Fibroblast of peridontal ligament (primary cell): ENCODE measurements around the gene LMO2.
"Not testable (repeated sequence)": the region's sequence is repeated elsewhere in the genome, so short reads cannot be mapped to it uniquely, and the experiment has no call there.

Experiments
- DNase-seq: peaks from one replicate; pipeline ENCODE4 v3.0.0-alpha.2; 2010; ENCODE audit errors: extremely low read depth

LMO2 gene

DNA sequence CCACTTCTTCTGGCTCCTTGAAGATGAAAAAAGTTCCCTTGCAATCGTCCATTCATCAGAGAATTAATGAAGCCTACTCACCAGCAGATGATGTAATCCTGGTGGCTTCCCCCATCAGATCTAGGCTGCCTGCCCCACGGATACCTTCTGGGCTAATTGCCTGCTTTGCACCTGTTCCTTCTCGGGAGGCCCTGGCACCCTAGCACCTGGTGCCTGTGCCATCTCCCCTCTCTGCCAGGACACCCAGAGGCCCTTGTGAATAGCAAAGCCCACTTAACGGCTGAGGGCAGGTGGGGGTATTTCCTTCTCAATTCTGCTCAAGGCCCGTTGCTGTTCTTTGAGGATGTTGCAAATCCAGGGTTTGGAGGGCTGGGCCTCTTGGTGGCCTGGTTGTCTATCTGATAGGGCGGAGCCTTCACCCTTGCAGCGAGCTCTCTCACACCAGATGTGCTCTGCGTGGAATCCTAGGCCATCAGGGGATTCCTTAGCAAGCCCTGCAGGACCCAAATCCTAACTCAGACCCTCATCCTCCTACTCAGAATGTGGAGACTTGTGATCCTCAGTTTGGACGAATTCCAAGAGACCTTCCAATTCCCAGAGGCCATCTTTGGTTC lies at the start of gene LMO2:
TSS of gene LMO2 (minus strand) at position 363 of the 614 bp plus-strand sequence. CDS start 22,360 bp downstream, outside the sequence.
- DNase-seq: no peak

DNA sequence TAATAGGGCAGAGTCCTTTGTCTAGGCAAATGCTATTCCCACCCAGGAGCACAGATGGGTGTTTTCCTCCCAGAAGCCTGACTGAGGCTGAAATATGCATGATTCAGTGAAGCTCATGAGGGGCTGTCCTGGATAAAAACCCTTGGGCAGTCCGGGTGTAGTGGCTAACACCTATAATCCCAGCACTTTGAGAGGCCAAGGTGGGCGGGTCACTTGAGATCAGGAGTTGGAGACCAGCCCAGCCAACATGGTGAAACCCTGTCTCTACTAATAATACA lies 48.6 kb upstream of the LMO2 start:
- no peak for DNase-seq

- DNase-seq: peak; percentile 48
Observed at GRCh38 chr11:33936725-33937604, 45.1 kb upstream of the LMO2 start.

- DNase-seq: no peak
Observed at GRCh38 chr11:33935461-33936456, 43.9 kb upstream of the LMO2 start.

DNA sequence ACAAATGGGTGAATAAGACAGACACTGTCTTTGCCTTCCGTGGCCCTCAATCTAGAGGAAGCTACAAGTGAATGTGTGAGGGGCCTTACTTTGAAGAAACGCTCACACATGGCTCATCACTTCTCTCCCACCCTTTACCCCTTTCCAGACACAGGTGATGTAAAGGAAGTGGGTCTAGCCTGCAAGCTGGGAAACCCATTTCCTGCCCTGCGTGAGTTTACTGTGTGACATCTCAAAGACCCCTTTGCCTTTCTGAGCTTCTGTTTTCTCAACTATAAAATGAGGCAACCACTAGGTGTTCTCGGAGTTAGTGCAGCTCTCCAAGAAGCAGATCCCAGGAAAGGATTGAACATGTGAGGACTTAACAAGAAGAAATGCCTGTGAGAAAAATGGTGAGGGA lies 43.1 kb upstream of the LMO2 start:
- no peak for DNase-seq

- no peak for DNase-seq
Observed at GRCh38 chr11:33934450-33934849, 42.6 kb upstream of the LMO2 start.

DNA sequence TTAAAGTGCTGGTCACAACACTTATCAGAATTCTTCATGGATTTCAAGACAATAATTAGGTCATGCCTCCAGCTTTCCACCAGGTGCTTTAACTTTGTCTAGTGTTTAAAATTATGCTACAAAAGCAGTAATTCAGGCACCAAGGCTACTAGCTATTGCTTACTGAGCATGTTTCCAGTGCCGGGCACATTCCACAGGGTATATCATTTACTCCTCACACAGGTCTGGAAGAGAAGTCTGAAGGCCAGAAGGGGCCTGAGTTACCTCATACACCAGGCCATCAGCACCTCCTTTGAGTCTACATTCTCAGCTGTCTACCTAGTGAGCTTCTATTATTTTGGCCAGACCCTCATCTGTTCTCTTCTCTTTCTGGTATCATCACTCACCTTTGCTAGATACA lies 41.7 kb upstream of the LMO2 start:
- DNase-seq: no peak

DNA sequence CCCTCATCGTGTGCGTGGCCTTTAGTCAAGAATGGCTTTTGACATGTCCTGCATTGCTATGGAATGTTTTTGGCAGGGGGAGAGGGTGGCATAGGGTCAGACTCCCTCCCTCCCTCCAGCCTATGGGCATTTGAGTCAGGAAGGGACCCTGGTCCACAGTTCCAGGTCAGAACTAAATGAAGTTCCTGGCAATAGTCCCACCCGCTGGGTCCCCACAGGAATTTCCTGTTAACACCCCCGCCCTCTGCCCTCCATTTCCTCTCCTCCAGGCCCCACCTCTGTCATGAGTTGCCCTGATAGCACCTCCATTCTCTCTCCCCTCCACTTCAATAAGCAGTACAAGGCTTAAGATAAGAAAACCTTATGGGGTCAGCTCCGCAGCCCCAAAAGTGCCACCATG lies 40.8 kb upstream of the LMO2 start:
- DNase-seq: no peak

- not testable (repeated sequence) for DNase-seq
Observed at GRCh38 chr11:33931739-33932366, 40.0 kb upstream of the LMO2 start.

- no peak for DNase-seq
Observed at GRCh38 chr11:33931067-33931466, 39.2 kb upstream of the LMO2 start.

- no peak for DNase-seq
Observed at GRCh38 chr11:33930317-33931021, 38.6 kb upstream of the LMO2 start.

DNA sequence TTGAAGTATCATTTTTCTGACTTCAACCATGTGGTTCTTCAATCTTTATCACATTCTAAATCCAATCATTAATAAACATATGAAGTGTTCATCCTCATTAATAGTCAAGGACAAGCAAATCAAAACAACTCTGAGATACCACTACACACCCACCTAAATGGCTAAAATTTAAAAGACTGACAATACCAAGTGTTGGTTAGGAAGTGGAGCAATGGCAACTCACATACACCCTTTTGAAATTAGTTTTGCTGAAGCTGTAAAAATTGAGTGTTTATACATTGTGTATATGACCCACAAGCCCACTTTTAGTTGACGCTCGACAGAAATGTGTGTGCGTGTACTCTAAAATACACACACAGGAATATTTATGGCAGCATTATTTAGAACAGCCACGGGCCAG lies 36.7 kb upstream of the LMO2 start:
- DNase-seq: no peak

DNA sequence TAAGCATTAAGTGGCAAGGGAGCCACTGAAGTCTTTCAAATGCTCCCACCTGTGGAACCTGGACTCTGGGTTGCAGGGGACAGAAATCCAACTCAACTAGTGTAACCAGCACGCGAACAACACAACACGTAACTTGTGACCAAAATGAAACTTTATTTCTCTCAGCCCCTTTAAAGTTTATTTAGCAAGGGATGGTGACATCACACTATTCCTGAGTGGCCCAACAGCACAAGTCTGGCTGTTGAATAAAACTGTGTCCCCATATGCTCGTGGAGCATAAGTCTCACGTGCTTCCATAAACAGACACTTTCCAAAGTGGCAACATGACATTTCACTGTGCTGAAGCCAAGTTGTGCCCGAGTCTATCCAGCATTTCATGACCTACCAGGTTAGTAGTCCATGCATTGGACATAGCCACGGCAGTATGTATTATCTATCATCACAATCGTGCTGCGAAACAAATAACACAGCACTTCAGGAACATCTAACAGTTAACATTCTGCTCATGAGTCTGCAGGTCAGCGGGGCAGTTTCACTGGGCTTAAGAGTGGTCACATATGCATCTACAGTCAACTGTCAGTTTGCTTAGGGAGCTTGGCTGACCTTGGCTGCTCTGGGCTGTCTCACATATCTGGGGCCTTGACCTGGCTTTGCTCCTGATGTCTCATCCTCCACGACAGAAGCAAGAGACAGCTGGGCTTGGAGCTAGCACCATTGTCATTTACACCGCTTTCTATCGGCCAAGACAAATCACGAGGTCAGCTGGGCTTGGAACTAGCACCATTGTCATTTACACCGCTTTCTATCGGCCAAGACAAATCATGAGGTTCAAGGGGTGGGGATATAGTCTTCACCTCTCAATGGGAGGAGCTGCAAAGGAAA lies 35.0 kb upstream of the LMO2 start:
- no peak for DNase-seq

DNA sequence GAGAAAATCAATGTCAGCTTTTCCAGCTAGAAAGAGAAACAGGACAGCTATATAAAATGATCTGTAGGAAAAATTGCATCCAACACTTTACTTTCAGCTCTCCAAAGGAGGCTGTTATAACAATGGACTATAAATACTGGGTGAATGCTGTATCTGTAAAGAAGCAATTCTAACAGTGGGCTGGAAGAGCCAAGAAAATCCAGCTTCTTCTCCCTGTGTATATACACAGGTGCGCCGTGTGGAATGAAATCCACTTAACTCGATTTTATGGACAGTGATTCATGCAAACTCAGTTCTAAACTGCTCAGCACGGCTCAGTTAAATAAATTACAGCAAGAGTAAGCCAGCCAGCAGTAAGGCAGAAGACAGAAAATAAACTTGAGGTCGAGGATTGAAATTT lies 32.5 kb upstream of the LMO2 start:
- no peak for DNase-seq

DNA sequence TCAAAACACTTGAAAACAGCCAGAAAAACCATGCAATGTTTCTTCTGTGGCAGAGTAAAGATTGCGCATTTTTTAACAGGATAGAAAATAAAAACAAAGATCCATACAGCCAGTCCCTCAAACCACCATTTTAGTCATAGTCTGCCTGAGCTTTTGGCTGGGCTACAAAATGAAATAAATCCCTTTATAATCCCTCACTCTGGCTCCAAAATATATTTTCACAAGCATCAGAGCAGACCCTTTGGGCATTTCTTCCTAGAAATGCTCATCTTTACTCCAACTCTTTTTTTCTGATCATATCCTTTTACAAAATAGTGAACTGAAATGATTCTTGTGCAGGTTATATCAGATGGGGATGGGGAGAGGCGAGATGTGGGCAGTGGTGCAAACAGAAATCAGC lies 31.8 kb upstream of the LMO2 start:
- no peak for DNase-seq

DNA sequence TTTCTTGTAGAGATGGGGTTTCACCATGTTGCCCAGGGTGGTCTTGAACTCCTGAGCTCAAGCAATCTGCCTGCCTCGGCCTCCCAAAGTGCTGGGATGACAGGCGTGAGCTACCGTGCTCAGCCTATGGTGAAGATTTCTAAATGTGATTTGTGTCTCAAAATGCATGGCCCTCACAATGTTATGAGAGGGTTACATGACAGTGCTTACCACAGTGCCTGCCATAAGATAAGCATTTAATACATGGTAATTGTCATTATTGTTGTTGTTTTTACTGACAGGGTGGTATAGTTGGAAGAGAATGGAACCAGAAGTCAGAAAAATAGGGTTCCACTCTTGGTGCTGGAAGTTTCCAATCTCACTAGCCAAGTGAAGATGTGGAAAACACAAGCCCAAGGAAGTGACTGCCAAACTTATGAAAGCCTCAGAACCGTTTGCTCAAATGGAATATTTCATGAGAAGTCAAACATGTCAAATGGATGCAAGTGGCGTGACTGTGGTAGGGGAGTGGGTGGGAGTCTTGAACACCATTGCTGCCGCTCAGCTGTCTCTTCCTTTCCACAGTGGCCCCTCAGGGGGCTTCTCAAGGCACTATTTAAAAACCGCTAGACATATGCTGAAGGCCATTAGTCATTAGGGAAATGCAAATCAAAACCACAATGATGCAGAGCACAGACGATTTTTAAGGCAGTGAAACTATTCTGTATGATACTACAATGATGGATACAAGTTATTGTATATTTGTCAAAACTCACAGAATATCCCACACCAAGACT lies 29.1 kb upstream of the LMO2 start:
- no peak for DNase-seq

- DNase-seq: no peak
Observed at GRCh38 chr11:33919645-33920044, 27.8 kb upstream of the LMO2 start.

DNA sequence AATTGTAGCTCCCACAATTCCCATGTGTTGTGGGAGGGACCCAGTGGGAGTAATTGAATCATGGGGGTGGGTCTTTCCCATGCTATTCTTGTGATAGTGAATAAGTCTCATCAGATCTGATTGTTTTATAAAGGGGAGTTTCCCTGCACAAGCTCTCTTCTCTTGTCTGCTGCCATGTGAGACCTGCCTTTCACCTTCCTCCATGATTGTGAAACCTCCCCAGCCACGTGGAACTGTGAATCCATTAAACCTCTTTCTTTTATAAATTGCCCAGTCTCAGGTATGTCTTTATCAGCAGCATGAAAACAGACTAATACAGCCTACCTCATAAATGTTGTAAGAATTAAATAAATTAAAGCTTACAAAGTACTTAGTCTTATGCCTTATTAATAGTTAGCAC lies 25.5 kb upstream of the LMO2 start:
- DNase-seq: not testable (repeated sequence)

- DNase-seq: no peak
Observed at GRCh38 chr11:33916736-33917135, 24.9 kb upstream of the LMO2 start.
